Effector memory CD4-positive, alpha-beta T cell (primary cell): Measurements from ENCODE around the gene OR1K1.

ENCODE experiments used
- DNase-seq, 3 donors: peaks; one replicate each; pipeline ENCODE4 v3.0.0-alpha.2; 2020
- H3K27ac ChIP-seq: 2 replicates; pipeline ENCODE4 v1.7.0; 2013; ENCODE audit warnings: mild to moderate bottlenecking, low read length, moderate library complexity; ENCODE audit not compliant: insufficient read depth, poor library complexity, severe bottlenecking
- H3K27me3 ChIP-seq: replicated peaks from 2 replicates; pipeline ENCODE4 v1.7.0; 2013; ENCODE audit warnings: mild to moderate bottlenecking, low read length; ENCODE audit not compliant: insufficient read depth, control insufficient read depth, poor library complexity, severe bottlenecking
- H3K36me3 ChIP-seq: 2 replicates; pipeline ENCODE4 v1.7.0; 2013; ENCODE audit warnings: mild to moderate bottlenecking, low read length, moderate library complexity; ENCODE audit not compliant: control insufficient read depth, insufficient read depth
- H3K4me1 ChIP-seq: 2 replicates; pipeline ENCODE4 v1.7.0; 2013; ENCODE audit warnings: low read length, mild to moderate bottlenecking; ENCODE audit not compliant: control insufficient read depth, insufficient read depth, poor library complexity, severe bottlenecking
- H3K4me3 ChIP-seq: 2 replicates; pipeline ENCODE4 v1.7.0; 2013; ENCODE audit warnings: low read length, low read depth, mild to moderate bottlenecking; ENCODE audit not compliant: insufficient read depth, poor library complexity, severe bottlenecking
- H3K9me3 ChIP-seq: 2 replicates; pipeline ENCODE4 v1.7.0; 2013; ENCODE audit warnings: mild to moderate bottlenecking, low read length, moderate library complexity; ENCODE audit not compliant: control insufficient read depth

The OR1K1 gene

GRCh38 chr9:122848256-122848943 is 48.5 kb downstream of the OR1K1 start:
- DNase-seq, result no peak

More at GRCh38 chr9:122848256-122848943, 48.5 kb downstream of the OR1K1 start:
- Histone ChIP-seq H3K27me3 (no peaks in the 10 kb centered on the region), H3K27ac (no peak overlapping the region), H3K4me1 (peaks cover 3% of the 10 kb centered on the region), H3K9me3 (no peaks in the 10 kb centered on the region), H3K36me3 (peaks cover 14% of the 10 kb centered on the region), H3K4me3 (no peak overlapping the region)
